GM12891 (cell line): ENCODE results near the gene PIK3R2.

Source experiments
- POLR2A ChIP-seq: IDR thresholded peaks from 2 replicates; pipeline ENCODE4 v1.6.1; 2011; ENCODE audit warnings: low read depth, low read length, control low read depth
- POLR2AphosphoS5 ChIP-seq: IDR thresholded peaks from 2 replicates; pipeline ENCODE4 v1.6.1; 2011; ENCODE audit warnings: low read depth, low read length, control low read depth
- SPI1 ChIP-seq: IDR thresholded peaks from 2 replicates; pipeline ENCODE4 v1.6.1; 2011; ENCODE audit warnings: low read depth, low read length, control low read depth

DNA sequence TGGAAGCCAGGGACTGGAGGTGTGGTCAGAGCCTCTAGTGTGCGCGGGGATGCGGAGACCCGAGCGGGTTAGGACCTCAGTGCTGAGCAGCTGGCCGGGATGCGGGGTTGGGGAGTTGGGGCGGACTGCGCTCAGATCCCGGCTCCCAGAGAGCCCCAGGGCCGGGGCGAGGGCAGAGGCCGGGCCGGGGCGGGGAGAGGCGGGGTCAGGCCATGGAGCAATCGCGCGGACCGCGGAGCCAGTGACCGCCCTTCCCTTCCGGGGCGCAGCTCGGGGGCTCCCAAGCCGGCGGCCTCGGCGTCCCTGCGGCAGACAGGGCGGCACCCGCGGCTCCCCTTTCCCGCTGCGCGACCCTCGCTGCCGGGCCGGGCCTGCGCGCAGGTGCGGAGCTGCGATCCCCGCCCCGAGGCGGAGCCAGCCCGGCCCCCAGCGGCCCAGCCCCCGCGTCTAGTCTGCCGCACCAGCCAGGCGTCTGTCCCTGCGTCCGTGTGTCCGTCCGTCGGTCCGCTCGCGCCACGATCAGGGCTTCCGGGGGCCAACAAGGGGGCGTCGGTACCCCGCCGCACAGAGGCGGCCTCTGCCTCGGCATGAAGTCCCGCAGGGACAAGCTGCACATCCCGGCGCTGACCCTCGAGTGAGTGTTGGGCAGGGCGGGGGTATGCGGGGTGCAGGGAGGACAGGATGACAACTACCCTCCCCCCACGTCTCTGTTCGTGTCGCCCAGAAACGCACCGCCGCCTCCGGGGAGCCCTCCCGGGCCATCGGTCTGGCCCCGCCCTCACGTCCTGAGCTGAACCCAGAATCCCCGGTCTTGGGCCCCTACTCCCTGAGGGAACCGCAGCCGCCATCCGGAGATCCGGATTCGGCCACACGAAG is 43.0 kb upstream of the PIK3R2 start:
- TF ChIP-seq POLR2AphosphoS5 (no peak), POLR2A (no peak), SPI1 (no peak)
